ENCODE measurements around the gene ARL6IP4.
"Not testable (repeated sequence)": the region's sequence is repeated elsewhere in the genome, so short reads cannot be mapped to it uniquely, and the experiment has no call there.

Gene ARL6IP4

GRCh38 chr12:123010681-123011080, 30.2 kb downstream of the ARL6IP4 start:
- no peak for DNase-seq (ENCODE audit: low read depth in 3 of 3)

GRCh38 chr12:123011701-123012100, 31.2 kb downstream of the ARL6IP4 start:
- no peak for DNase-seq (ENCODE audit: low read depth in 3 of 3)

- no peak for DNase-seq (ENCODE audit: low read depth in 3 of 3)
These were observed 33.0 kb downstream of the ARL6IP4 start for GRCh38 chr12:123013185-123014095.

GRCh38 chr12:123014473-123014872, 34.0 kb downstream of the ARL6IP4 start:
- DNase-seq (ENCODE audit: low read depth in 3 of 3): not testable (repeated sequence)

- DNase-seq (ENCODE audit: low read depth in 3 of 3): no peak
These were observed 37.3 kb downstream of the ARL6IP4 start for GRCh38 chr12:123017753-123018152.

GRCh38 chr12:123019841-123020138, 39.3 kb downstream of the ARL6IP4 start:
- DNase-seq (ENCODE audit: low read depth in 3 of 3): no peak

GRCh38 chr12:123021688-123022604, 41.5 kb downstream of the ARL6IP4 start:
- DNase-seq (ENCODE audit: low read depth in 3 of 3): no peak

- no peak for DNase-seq (ENCODE audit: low read depth in 3 of 3)
These were observed 42.4 kb downstream of the ARL6IP4 start for GRCh38 chr12:123022846-123023245.

- no peak for DNase-seq (ENCODE audit: low read depth in 3 of 3)
These were observed 44.4 kb downstream of the ARL6IP4 start for GRCh38 chr12:123024819-123025391.

- no peak for DNase-seq (ENCODE audit: low read depth in 3 of 3)
These were observed 45.8 kb downstream of the ARL6IP4 start for GRCh38 chr12:123026094-123026853.

- no peak for DNase-seq (ENCODE audit: low read depth in 3 of 3)
These were observed 47.4 kb downstream of the ARL6IP4 start for GRCh38 chr12:123027726-123028445.

GRCh38 chr12:123028475-123028874, 48.0 kb downstream of the ARL6IP4 start:
- no peak for DNase-seq (ENCODE audit: low read depth in 3 of 3)

GRCh38 chr12:123029550-123029949, 49.1 kb downstream of the ARL6IP4 start:
- DNase-seq (ENCODE audit: low read depth in 3 of 3): no peak

GRCh38 chr12:123030686-123031085, 50.2 kb downstream of the ARL6IP4 start:
- no peak for DNase-seq (ENCODE audit: low read depth in 3 of 3)

GRCh38 chr12:123031171-123031845, 50.8 kb downstream of the ARL6IP4 start:
- DNase-seq (ENCODE audit: low read depth in 3 of 3): no peak

Measured in stimulated activated CD4-positive, alpha-beta T cell treated with anti-CD3 and anti-CD28 coated beads, TNF-alpha, amount 100 ng/mL, for 4 hours (primary cell).